GM12892 (cell line): ENCODE data around the gene TPO.
"Not testable (repeated sequence)": the region's sequence is repeated elsewhere in the genome, so short reads cannot be mapped to it uniquely, and the experiment has no call there.

Experiments
- POLR2AphosphoS5 ChIP-seq: IDR thresholded peaks from 2 replicates; pipeline ENCODE4 v1.6.1; 2011; ENCODE audit warnings: low read depth, low read length, control low read depth
- TAF1 ChIP-seq: IDR thresholded peaks from 2 replicates; pipeline ENCODE4 v1.6.1; 2011; ENCODE audit warnings: low read depth, mild to moderate bottlenecking, control low read depth, low read length, borderline replicate concordance

- TF ChIP-seq POLR2AphosphoS5, TAF1: not testable (repeated sequence)
These were observed 25.1 kb upstream of the TPO start for GRCh38 chr2:1387954-1388725.
